T-helper 22 cell (primary cell): ENCODE measurements around the gene PKNOX2.

ENCODE experiments used
- DNase-seq: peaks from one replicate; pipeline ENCODE4 v3.0.0-alpha.2; 2020; ENCODE audit warnings: low read depth

The PKNOX2 gene

GRCh38 chr11:125236072-125236825, 71.7 kb downstream of the PKNOX2 start:
- no peak for DNase-seq

- DNase-seq: no peak
Observed at GRCh38 chr11:125239585-125240560, 75.3 kb downstream of the PKNOX2 start.

GRCh38 chr11:125241104-125241503, 76.6 kb downstream of the PKNOX2 start:
- DNase-seq: no peak

- DNase-seq: no peak
Observed at GRCh38 chr11:125242141-125242775, 77.7 kb downstream of the PKNOX2 start.

- DNase-seq: no peak
Observed at GRCh38 chr11:125244166-125244565, 79.6 kb downstream of the PKNOX2 start.

GRCh38 chr11:125245299-125245698, 80.7 kb downstream of the PKNOX2 start:
- no peak for DNase-seq

GRCh38 chr11:125247431-125247830, 82.9 kb downstream of the PKNOX2 start:
- no peak for DNase-seq

- DNase-seq: no peak
Observed at GRCh38 chr11:125250318-125251213, 86.0 kb downstream of the PKNOX2 start.

GRCh38 chr11:125251214-125251545, 86.6 kb downstream of the PKNOX2 start:
- DNase-seq: no peak

GRCh38 chr11:125251956-125252355, 87.4 kb downstream of the PKNOX2 start:
- DNase-seq: no peak

- no peak for DNase-seq
Observed at GRCh38 chr11:125253289-125253688, 88.7 kb downstream of the PKNOX2 start.

GRCh38 chr11:125253795-125254525, 89.4 kb downstream of the PKNOX2 start:
- DNase-seq: no peak

- DNase-seq: no peak
Observed at GRCh38 chr11:125256541-125257189, 92.1 kb downstream of the PKNOX2 start.

- no peak for DNase-seq
Observed at GRCh38 chr11:125257190-125257579, 92.6 kb downstream of the PKNOX2 start.

- DNase-seq: no peak
Observed at GRCh38 chr11:125257751-125258150, 93.2 kb downstream of the PKNOX2 start.

- DNase-seq: no peak
Observed at GRCh38 chr11:125258291-125259032, 93.9 kb downstream of the PKNOX2 start.

- DNase-seq: no peak
Observed at GRCh38 chr11:125261588-125261987, 97.0 kb downstream of the PKNOX2 start.

- no peak for DNase-seq
Observed at GRCh38 chr11:125262194-125262829, 97.8 kb downstream of the PKNOX2 start.

- DNase-seq: no peak
Observed at GRCh38 chr11:125262830-125263218, 98.3 kb downstream of the PKNOX2 start.
